ENCODE data around the gene SYT7. TPM values are rescaled to one million over a fixed set of nuclear protein-coding genes. Genes with fewer than 3 reads are reported as not detected.
A peak's percentile ranks its signal among the peaks of the same experiment; 100 is the strongest.

Gene SYT7
- total and polyA plus RNA-seq, 3 donors from 2014 or later, result 5.9 to 9.0 (median 8.7) TPM

DNA sequence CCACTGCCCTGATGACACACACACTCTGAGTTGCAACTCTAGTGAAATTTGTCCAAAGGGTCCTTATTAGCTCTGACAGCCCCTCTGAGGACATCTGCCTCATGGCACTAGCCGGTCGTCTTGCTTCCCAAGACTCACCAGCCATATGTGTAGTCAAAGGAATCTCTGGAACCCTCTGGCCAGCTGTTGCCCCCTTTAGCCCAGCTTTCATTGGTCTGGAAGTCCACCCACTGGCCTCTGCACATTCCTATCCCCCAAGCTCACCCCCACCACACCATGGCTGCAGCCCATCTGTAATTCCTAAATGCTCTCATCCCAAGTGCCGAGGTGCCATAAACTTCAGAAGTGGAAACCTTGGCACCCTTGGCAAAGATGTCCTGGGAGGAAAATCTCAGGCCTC lies 24.3 kb downstream of the SYT7 start:
- Histone ChIP-seq H3K27ac (no peak overlapping the region), H3K4me3 (no peak overlapping the region), H3K36me3 (ENCODE audit: low read depth, missing control alignments) (no peaks in the 10 kb centered on the region), H3K4me1 (no peaks in the 10 kb centered on the region), H3K9me3 (no peaks in the 10 kb centered on the region), H3K27me3 (no peaks in the 10 kb centered on the region)
- WGBS, 2 donors, result 82 to 100% methylated on average over 3 of the region's 3 CpGs
- TF ChIP-seq, protein P1, sequence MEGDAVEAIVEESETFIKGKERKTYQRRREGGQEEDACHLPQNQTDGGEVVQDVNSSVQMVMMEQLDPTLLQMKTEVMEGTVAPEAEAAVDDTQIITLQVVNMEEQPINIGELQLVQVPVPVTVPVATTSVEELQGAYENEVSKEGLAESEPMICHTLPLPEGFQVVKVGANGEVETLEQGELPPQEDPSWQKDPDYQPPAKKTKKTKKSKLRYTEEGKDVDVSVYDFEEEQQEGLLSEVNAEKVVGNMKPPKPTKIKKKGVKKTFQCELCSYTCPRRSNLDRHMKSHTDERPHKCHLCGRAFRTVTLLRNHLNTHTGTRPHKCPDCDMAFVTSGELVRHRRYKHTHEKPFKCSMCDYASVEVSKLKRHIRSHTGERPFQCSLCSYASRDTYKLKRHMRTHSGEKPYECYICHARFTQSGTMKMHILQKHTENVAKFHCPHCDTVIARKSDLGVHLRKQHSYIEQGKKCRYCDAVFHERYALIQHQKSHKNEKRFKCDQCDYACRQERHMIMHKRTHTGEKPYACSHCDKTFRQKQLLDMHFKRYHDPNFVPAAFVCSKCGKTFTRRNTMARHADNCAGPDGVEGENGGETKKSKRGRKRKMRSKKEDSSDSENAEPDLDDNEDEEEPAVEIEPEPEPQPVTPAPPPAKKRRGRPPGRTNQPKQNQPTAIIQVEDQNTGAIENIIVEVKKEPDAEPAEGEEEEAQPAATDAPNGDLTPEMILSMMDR (IDR thresholded peaks at IDR 0.05), result no peak
- no peak for TF ChIP-seq POLR2A (IDR thresholded peaks at IDR 0.05)
- intact Hi-C loops (cut with DNase I; ENCODE audit: low total_unique reads), result no loop called here
- DNase-seq, result no peak

DNA sequence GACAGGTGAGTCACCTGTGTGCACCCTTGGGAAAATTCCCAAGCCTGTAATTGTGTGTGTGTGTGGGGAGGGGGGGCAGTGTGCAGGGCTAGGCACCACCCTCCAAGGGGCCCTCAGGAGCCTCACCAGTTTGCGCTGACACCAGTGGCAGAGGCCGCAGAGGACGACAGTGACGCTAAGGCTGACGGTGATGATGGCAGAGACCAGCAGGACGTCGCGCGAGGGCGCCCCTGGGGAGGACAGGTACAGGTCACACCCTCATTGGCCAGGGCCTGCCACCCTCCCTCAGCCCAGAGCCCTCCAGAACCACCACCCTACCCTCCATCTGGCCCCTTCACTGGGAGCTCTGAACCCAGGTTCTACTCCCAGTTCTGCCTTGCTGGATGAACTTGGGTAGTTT lies 24.9 kb downstream of the SYT7 start:
- Histone ChIP-seq H3K36me3 (ENCODE audit: low read depth, missing control alignments) (no peaks in the 10 kb centered on the region), H3K9me3 (no peaks in the 10 kb centered on the region), H3K27me3 (no peaks in the 10 kb centered on the region), H3K4me3 (no peak overlapping the region), H3K27ac (no peak overlapping the region), H3K4me1 (no peaks in the 10 kb centered on the region)
- intact Hi-C loops (cut with DNase I; ENCODE audit: low total_unique reads), result no loop called here
- TF ChIP-seq, protein P1 (IDR thresholded peaks at IDR 0.05), result no peak
- TF ChIP-seq POLR2A (IDR thresholded peaks at IDR 0.05), result no peak
- DNase-seq, result no peak
- 49 to 71% methylated on average over 4 to 10 of the region's 10 CpGs for WGBS, 2 donors

DNA sequence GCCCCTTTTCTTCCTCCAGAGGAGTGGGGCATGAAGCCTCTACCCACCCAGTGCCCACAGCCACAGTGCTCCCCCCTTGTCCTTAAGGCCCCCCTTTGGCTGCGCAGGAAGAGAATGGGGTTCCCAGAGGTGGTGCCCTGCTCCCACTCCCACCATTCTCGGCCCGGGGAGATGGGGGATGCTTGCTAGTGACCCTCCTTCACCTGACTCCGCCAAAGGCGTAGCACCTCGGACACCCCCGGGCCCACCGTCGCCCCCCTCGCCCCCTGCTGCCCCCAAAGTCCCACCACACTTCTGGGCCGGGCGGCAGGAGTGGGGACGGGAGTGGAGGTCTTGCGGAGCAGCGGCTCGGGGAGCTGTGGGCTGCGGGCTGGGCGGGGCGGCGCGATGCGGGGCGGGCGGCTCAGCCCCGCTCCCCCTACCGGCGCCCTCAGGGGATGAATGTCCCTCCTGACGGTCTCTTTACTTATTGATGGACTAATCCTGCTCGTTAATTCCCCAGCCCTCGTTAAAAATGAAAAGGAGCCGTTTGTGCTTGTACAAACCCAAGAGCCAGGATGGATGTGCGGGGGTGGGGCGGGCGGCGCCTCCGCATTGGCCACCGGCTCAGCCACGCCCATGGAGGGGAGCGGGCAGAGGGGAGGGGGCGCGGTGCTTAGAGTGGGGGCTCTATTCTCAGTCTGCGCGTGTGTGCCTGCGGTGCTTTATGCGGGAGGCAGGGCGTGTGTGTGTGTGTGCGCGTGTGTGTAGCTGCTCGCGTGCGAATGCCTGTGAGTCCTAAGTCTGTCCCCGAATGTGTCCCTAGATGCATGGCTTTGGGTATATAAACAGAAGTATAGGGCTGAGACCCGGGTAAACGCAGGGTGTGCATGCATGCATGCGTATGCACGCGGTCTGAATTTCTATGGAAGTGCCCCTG lies 25.6 kb downstream of the SYT7 start:
- no peak for TF ChIP-seq POLR2A (IDR thresholded peaks at IDR 0.05)
- TF ChIP-seq, protein P1 (IDR thresholded peaks at IDR 0.05), result peak in 1 of 3 experiments; percentile 10
- no peak overlapping the region for H3K27ac ChIP-seq
- DNase-seq, result peak; percentile 40
- H3K27me3 ChIP-seq, result no peaks in the 10 kb centered on the region
- H3K36me3 ChIP-seq (ENCODE audit: low read depth, missing control alignments), result no peaks in the 10 kb centered on the region
- 2 to 7% methylated on average over 13 to 49 of the region's 57 CpGs for WGBS, 2 donors
- no peaks in the 10 kb centered on the region for H3K4me1 ChIP-seq
- intact Hi-C loops (cut with DNase I; ENCODE audit: low total_unique reads), result no loop called here
- no peaks in the 10 kb centered on the region for H3K9me3 ChIP-seq
- peak overlapping the region; percentile 9 to 43 for H3K4me3 ChIP-seq

DNA sequence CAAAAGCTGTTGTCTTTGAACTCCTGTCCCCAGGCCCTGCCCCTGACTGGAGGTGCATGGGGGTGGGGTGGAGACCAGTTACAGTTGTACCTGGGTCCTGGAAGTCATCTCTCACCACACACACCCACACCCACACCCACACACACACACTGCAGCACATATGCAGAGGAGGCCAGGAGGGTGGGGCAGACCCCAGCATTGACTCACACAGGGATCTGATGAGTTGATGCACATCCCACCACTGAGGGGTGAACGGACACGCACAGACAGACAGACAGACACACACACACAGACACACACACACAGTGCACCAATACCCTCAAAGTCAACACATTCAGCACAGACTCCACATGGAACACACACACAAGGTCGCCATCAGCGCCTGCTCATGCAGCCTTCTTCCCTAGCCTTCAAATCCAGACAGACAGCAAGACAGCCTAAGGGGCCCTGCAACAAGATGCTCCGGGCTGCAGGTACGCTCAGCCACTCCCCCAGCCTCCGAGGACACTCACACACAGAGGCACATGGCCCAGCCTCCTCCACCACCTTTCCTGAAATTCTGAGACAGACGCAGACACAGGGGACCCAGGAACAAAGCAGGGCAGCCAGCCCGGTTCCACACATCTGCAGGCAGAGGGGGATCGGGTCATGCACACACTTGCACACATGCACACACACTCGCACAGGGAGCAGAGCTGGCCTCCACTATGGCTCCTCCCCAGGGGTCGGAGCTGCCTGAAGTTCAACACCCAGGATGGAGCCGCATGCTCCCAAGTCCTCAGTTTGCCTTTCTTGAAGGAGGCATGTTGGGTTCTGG lies 26.5 kb downstream of the SYT7 start:
- Histone ChIP-seq H3K9me3 (no peaks in the 10 kb centered on the region), H3K27me3 (no peaks in the 10 kb centered on the region), H3K27ac (no peak overlapping the region), H3K36me3 (ENCODE audit: low read depth, missing control alignments) (no peaks in the 10 kb centered on the region), H3K4me1 (no peaks in the 10 kb centered on the region), H3K4me3 (no peak overlapping the region)
- 64% methylated on average over 10 to 13 of the region's 13 CpGs for WGBS, 2 donors
- intact Hi-C loops (cut with DNase I; ENCODE audit: low total_unique reads), result no loop called here
- DNase-seq, result no peak
- TF ChIP-seq POLR2A (IDR thresholded peaks at IDR 0.05), result no peak
- TF ChIP-seq, protein P1 (IDR thresholded peaks at IDR 0.05), result no peak

Data from testis (tissue), 3 donors.